HepG2 (cell line): ENCODE measurements around the gene MRPS17. TPM values are rescaled to one million over a fixed set of nuclear protein-coding genes. Genes with fewer than 3 reads are reported as not detected.
A peak's percentile ranks its signal among the peaks of the same experiment; 100 is the strongest.

Source experiments
- ATAC-seq: fragments of 200-7000 bp; cut with Tn5 transposase; 3 replicates; pipeline ENCODE4 v1.9.1; 2020; ENCODE audit warnings: mild to moderate bottlenecking, moderate library complexity
- BruUV-seq: library from RNA; stranded (reverse); fragments of 400-500 nt; replicated peaks from 2 replicates; lab custom pipeline; 2021; lab: Mats Ljungman, UMichigan
- CTCF ChIA-PET: fragments of 300-600 bp; formaldehyde crosslinking; extraction: SDS; loops from one replicate; lab custom pipeline; 2021; ENCODE audit warnings: low total read pairs, inconsistent platforms, low intra/inter-chr PET ratio; lab: Yijun Ruan, JAX
- POLR2A ChIA-PET: fragments of 350-600 bp; sonication (Branson Sonifier 250); formaldehyde crosslinking; loops from one replicate; lab custom pipeline; 2020; ENCODE audit warnings: antibody characterized with exemption, inconsistent platforms; lab: Yijun Ruan, JAX
- DNase-seq: peaks from one replicate; pipeline ENCODE4 v3.0.0-alpha.2; 2015; ENCODE audit warnings: low spot score
- FAIRE-seq: peaks from 3 replicates; lab custom pipeline; 2011; peaks lifted over from hg19 to GRCh38; lab: Jason Lieb, UNC
- H2AFZ ChIP-seq: one replicate; pipeline ENCODE4 v1.6.1; 2011; ENCODE audit warnings: low read length, inconsistent platforms
- H3K27ac ChIP-seq: fragments of 300-600 bp; 3 replicates; pipeline ENCODE4 v1.8.0; 2011; ENCODE audit warnings: mixed run types, mild to moderate bottlenecking, mixed read lengths, low read length, inconsistent platforms; ENCODE audit not compliant: insufficient read depth; ENCODE audit errors: extremely low read length
- H3K27me3 ChIP-seq, 2 experiments: fragments of 200-600 bp in 1 of 2; 2 replicates in 1 of 2; 3 replicates in 1 of 2; pipeline versions ENCODE4 v1.6.0 to v1.8.0; 2011; ENCODE audit warnings: low read length in 2 of 2, mild to moderate bottlenecking in 2 of 2, moderate library complexity in 2 of 2, inconsistent platforms in 1 of 2; ENCODE audit not compliant: insufficient read depth in 2 of 2, control insufficient read depth in 1 of 2
- H3K36me3 ChIP-seq, 2 experiments: fragments of 200-600 bp in 1 of 2; replicated peaks in 1 of 2; 2 replicates in 1 of 2; 3 replicates in 1 of 2; pipeline versions ENCODE4 v1.5.1 to v1.8.0; 2011; ENCODE audit warnings: low read length in 2 of 2, inconsistent platforms in 1 of 2; ENCODE audit not compliant: insufficient read depth in 2 of 2, control insufficient read depth in 1 of 2
- H3K4me1 ChIP-seq: 2 replicates; pipeline ENCODE4 v1.5.1; 2012; ENCODE audit warnings: low read length, inconsistent platforms; ENCODE audit not compliant: insufficient read depth
- H3K4me2 ChIP-seq: 2 replicates; pipeline ENCODE4 v1.6.0; 2011; ENCODE audit warnings: low read depth, low read length, inconsistent platforms
- H3K4me3 ChIP-seq, 3 experiments: fragments of 200-600 bp in 1 of 3; sonication (generic), shearing (Covaris generic) in 1 of 3; replicated peaks in 1 of 3; 2 replicates each; pipeline ENCODE4 v1.5.1; 2011 to 2016; ENCODE audit warnings: low read length in 3 of 3, inconsistent platforms in 2 of 3, low read depth in 2 of 3, mild to moderate bottlenecking in 2 of 3, control low read depth in 1 of 3, mixed read lengths in 1 of 3; ENCODE audit not compliant: insufficient read depth in 1 of 3
- H3K79me2 ChIP-seq: one replicate; pipeline ENCODE4 v1.6.1; 2011; ENCODE audit warnings: low read length, inconsistent platforms; ENCODE audit not compliant: insufficient read depth
- H3K9ac ChIP-seq: 2 replicates; pipeline ENCODE4 v1.6.0; 2011; ENCODE audit warnings: mild to moderate bottlenecking, low read depth, low read length, inconsistent platforms; ENCODE audit not compliant: insufficient read depth
- H3K9me3 ChIP-seq: 2 replicates; pipeline ENCODE4 v1.5.1; 2012; ENCODE audit warnings: mild to moderate bottlenecking, low read length
- H4K20me1 ChIP-seq: 2 replicates; pipeline ENCODE4 v1.6.0; 2011; ENCODE audit warnings: inconsistent platforms, mild to moderate bottlenecking, low read length, moderate library complexity; ENCODE audit not compliant: insufficient read depth
- ATM ChIP-seq: fragments of 450-650 bp; IDR thresholded peaks from 2 replicates; pipeline ENCODE4 v1.7.1; 2017; ENCODE audit warnings: mild to moderate bottlenecking, borderline replicate concordance
- NCOA2 ChIP-seq: sonication (generic); formaldehyde crosslinking; IDR thresholded peaks from 2 replicates; pipeline ENCODE4 v1.8.0; 2022; ENCODE audit warnings: inconsistent platforms
- PAX8 ChIP-seq: sonication (generic); formaldehyde crosslinking; IDR thresholded peaks from 2 replicates; pipeline ENCODE4 v1.8.0; 2022; ENCODE audit warnings: mild to moderate bottlenecking, missing genetic modification reagents, borderline replicate concordance
- SSRP1 ChIP-seq: IDR thresholded peaks from 2 replicates; pipeline ENCODE4 v1.6.1; 2016; ENCODE audit warnings: control low read depth
- ZSCAN21 ChIP-seq: sonication (generic); formaldehyde crosslinking; IDR thresholded peaks from 2 replicates; pipeline ENCODE4 v1.8.0; 2022; ENCODE audit warnings: mild to moderate bottlenecking, missing genetic modification reagents, moderate library complexity, borderline replicate concordance
- ZSCAN30 ChIP-seq: sonication (generic); formaldehyde crosslinking; IDR thresholded peaks from 2 replicates; pipeline ENCODE4 v1.5.0; 2020; ENCODE audit warnings: mild to moderate bottlenecking, missing genetic modification reagents
- WGBS: methylation state at CpG from one replicate; pipeline ENCODE4 v1.1.6; 2017; ENCODE audit warnings: low lambda C conversion rate; 5-methylcytosine and 5-hydroxymethylcytosine counted together
- in situ Hi-C: cut with HindIII; loops from 2 replicates; pipeline ENCODE4 v1.10.0; 2017; ENCODE audit warnings: low pct_unique_long_range_greater_than_20kb; ENCODE audit not compliant: extremely low pct_ligation_motif_present
- intact Hi-C: fragments of 100-400 bp; cut with micrococcal nuclease; formaldehyde crosslinking; loops from one replicate; pipeline ENCODE4 v1.10.0; 2022; ENCODE audit not compliant: unreplicated experiment
- polyA plus RNA-seq, 8 experiments: library from polyadenylated mRNA; depleted of rRNA in 3 of 8; stranded (reverse) in 7 of 8; unstranded in 1 of 8; fragments of >200 nt; fragmentation: Illumina TruSeq in 4 of 8; extraction: Trizol in 4 of 8; gene quantifications; 2 replicates each; pipeline versions ENCODE4 v1.2.1 to v1.2.3, GENCODE V29; 2011 to 2016; ENCODE audit warnings: low read depth in 4 of 8, missing spikeins in 1 of 8, mixed read lengths in 1 of 8; ENCODE audit not compliant: insufficient read depth in 1 of 8
- total RNA-seq, 5 experiments: library from RNA; depleted of rRNA; stranded (reverse); fragments of >200 nt; fragmentation: Illumina TruSeq; extraction: Trizol; gene quantifications; 2 replicates each; pipeline ENCODE4 v1.2.3, GENCODE V29; 2016; ENCODE audit warnings: low read depth in 1 of 5
- TF ChIP-seq, protein P1 (sequence below): sonication (generic); formaldehyde crosslinking; IDR thresholded peaks from 2 replicates; pipeline ENCODE4 v1.4.0; 2020; ENCODE audit warnings: missing genetic modification reagents
- TF ChIP-seq, protein P2 (sequence below): sonication (generic); formaldehyde crosslinking; IDR thresholded peaks from 2 replicates; pipeline ENCODE4 v1.5.1; 2020; ENCODE audit warnings: mild to moderate bottlenecking, moderate library complexity, missing genetic modification reagents
- TF ChIP-seq, protein P3 (sequence below): IDR thresholded peaks from 2 replicates; pipeline ENCODE4 v1.6.1; 2018; ENCODE audit warnings: missing genetic modification reagents
- TF ChIP-seq, protein P4 (sequence below): sonication (generic); formaldehyde crosslinking; IDR thresholded peaks from 2 replicates; pipeline ENCODE4 v1.4.0; 2020; ENCODE audit warnings: mild to moderate bottlenecking, missing genetic modification reagents, borderline replicate concordance

MRPS17 gene
- total and polyA plus RNA-seq, 2 of the 13 experiments (the other 11 are each of a cell fraction or from before 2014, with no cell fraction given): 14.9 to 31.3 TPM

DNA sequence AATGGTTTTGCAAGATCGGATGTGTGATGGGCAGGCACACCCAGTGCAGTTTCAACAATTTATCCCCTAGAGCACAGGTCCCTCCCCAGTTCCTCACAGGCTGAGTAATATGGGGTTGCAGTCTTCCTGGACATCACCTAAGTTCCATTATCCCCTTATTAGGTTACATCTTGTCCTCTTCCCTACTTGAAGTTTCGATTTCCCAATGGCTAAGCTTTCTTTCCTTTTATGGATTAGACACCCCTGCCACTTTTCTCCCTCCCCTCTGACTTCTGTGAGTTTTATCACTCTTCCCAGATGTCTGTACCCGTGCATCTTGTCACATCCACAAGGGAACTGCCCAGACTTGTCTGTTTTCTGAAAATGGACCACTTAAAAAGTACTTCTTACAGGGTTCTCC lies 10.3 kb downstream of the MRPS17 start:
- in situ Hi-C loops (loop anchor here (25.0 kb wide), 2 partner anchors 200 to 325 kb away; no protein-coding TSS in a partner anchor), intact Hi-C loops (loop anchor here (5.0 kb wide), 1 partner anchor 45 kb away; no protein-coding TSS in a partner anchor)
- no peak overlapping the region for H2AFZ ChIP-seq
- 49% methylated on average over 3 of the region's 3 CpGs for WGBS
- H3K9ac ChIP-seq: no peak overlapping the region
- BruUV-seq: no TSS peak
- no peak overlapping the region for H3K27ac ChIP-seq
- peak overlapping the region in 1 of 3 experiments; percentile 2; a peak in 1 of 6 replicates for H3K4me3 ChIP-seq
- no peak overlapping the region for H3K4me2 ChIP-seq
- no peaks in the 10 kb centered on the region for H3K9me3 ChIP-seq
- no peaks in the 10 kb centered on the region for H3K36me3 ChIP-seq
- TF ChIP-seq, protein P1, sequence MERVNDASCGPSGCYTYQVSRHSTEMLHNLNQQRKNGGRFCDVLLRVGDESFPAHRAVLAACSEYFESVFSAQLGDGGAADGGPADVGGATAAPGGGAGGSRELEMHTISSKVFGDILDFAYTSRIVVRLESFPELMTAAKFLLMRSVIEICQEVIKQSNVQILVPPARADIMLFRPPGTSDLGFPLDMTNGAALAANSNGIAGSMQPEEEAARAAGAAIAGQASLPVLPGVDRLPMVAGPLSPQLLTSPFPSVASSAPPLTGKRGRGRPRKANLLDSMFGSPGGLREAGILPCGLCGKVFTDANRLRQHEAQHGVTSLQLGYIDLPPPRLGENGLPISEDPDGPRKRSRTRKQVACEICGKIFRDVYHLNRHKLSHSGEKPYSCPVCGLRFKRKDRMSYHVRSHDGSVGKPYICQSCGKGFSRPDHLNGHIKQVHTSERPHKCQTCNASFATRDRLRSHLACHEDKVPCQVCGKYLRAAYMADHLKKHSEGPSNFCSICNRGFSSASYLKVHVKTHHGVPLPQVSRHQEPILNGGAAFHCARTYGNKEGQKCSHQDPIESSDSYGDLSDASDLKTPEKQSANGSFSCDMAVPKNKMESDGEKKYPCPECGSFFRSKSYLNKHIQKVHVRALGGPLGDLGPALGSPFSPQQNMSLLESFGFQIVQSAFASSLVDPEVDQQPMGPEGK: no peak
- TF ChIP-seq ATM (no peak), SSRP1 (CRISPR knock-in tag) (no peak), ZSCAN30 (CRISPR knock-in tag) (no peak), ZSCAN21 (CRISPR knock-in tag) (no peak), PAX8 (CRISPR knock-in tag) (no peak), NCOA2 (CRISPR knock-in tag) (no peak)
- TF ChIP-seq, protein P2, sequence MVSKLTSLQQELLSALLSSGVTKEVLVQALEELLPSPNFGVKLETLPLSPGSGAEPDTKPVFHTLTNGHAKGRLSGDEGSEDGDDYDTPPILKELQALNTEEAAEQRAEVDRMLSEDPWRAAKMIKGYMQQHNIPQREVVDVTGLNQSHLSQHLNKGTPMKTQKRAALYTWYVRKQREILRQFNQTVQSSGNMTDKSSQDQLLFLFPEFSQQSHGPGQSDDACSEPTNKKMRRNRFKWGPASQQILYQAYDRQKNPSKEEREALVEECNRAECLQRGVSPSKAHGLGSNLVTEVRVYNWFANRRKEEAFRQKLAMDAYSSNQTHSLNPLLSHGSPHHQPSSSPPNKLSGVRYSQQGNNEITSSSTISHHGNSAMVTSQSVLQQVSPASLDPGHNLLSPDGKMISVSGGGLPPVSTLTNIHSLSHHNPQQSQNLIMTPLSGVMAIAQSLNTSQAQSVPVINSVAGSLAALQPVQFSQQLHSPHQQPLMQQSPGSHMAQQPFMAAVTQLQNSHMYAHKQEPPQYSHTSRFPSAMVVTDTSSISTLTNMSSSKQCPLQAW: no peak
- TF ChIP-seq, protein P3, sequence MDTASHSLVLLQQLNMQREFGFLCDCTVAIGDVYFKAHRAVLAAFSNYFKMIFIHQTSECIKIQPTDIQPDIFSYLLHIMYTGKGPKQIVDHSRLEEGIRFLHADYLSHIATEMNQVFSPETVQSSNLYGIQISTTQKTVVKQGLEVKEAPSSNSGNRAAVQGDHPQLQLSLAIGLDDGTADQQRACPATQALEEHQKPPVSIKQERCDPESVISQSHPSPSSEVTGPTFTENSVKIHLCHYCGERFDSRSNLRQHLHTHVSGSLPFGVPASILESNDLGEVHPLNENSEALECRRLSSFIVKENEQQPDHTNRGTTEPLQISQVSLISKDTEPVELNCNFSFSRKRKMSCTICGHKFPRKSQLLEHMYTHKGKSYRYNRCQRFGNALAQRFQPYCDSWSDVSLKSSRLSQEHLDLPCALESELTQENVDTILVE: no peak
- TF ChIP-seq, protein P4, sequence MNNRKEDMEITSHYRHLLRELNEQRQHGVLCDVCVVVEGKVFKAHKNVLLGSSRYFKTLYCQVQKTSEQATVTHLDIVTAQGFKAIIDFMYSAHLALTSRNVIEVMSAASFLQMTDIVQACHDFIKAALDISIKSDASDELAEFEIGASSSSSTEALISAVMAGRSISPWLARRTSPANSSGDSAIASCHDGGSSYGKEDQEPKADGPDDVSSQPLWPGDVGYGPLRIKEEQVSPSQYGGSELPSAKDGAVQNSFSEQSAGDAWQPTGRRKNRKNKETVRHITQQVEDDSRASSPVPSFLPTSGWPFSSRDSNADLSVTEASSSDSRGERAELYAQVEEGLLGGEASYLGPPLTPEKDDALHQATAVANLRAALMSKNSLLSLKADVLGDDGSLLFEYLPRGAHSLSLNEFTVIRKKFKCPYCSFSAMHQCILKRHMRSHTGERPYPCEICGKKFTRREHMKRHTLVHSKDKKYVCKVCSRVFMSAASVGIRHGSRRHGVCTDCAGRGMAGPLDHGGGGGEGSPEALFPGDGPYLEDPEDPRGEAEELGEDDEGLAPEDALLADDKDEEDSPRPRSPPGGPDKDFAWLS (CRISPR knock-in tag): no peak
- POLR2A ChIA-PET: interaction anchor here (1.7 kb wide), 1 partner anchor 89 kb away, joined by 5 read pairs; the partner anchor contains the start of genes CCT6A and PSPH
- peaks cover 48% of the 10 kb centered on the region for H3K4me1 ChIP-seq
- FAIRE-seq (no peak), ATAC-seq (no peak), DNase-seq (no peak)
- CTCF ChIA-PET: no interaction called here
- no peaks in the 10 kb centered on the region; the same call in 1 of the 2 replicates for H4K20me1 ChIP-seq
- no peaks in the 10 kb centered on the region; a peak in 1 of 5 replicates for H3K27me3 ChIP-seq
- H3K79me2 ChIP-seq: peaks cover 18% of the 10 kb centered on the region
